Head of caudate nucleus (tissue), 42 donors: ENCODE measurements around the gene SMCP.

Experiments used
- DNase-seq, 42 donors: peaks; one replicate each; pipeline versions ENCODE4 v3.0.0 to v3.0.0-alpha.2; 2020 to 2021; ENCODE audit warnings: mixed read lengths in 7 of 42
- intact Hi-C: fragments of 100-400 bp; cut with DNase I; formaldehyde crosslinking; loops from one replicate; pipeline ENCODE4 v1.15.0; 2022

SMCP gene

GRCh38 chr1:152884506-152884905, 6.4 kb downstream of the SMCP start:
- DNase-seq, result no peak
- intact Hi-C loops, result no loop called here

- intact Hi-C loops, result no loop called here
- DNase-seq, result no peak
Measured at GRCh38 chr1:152884966-152885624, 7.0 kb downstream of the SMCP start.

GRCh38 chr1:152886085-152886484, 8.0 kb downstream of the SMCP start:
- no peak for DNase-seq
- intact Hi-C loops, result no loop called here

GRCh38 chr1:152886758-152887409, 8.8 kb downstream of the SMCP start:
- no peak for DNase-seq
- intact Hi-C loops, result no loop called here

GRCh38 chr1:152888126-152888525, 10.0 kb downstream of the SMCP start:
- no peak for DNase-seq
- intact Hi-C loops, result no loop called here

- intact Hi-C loops, result no loop called here
- DNase-seq, result no peak
Measured at GRCh38 chr1:152899027-152899426, 20.9 kb downstream of the SMCP start.

GRCh38 chr1:152899883-152900282, 21.8 kb downstream of the SMCP start:
- intact Hi-C loops, result no loop called here
- DNase-seq, result no peak

GRCh38 chr1:152901631-152902030, 23.5 kb downstream of the SMCP start:
- no peak for DNase-seq
- intact Hi-C loops, result no loop called here

GRCh38 chr1:152902636-152903035, 24.5 kb downstream of the SMCP start:
- intact Hi-C loops, result no loop called here
- DNase-seq, result no peak

- intact Hi-C loops, result no loop called here
- DNase-seq, result no peak
Measured at GRCh38 chr1:152904688-152905440, 26.7 kb downstream of the SMCP start.

GRCh38 chr1:152906023-152906565, 28.0 kb downstream of the SMCP start:
- no peak for DNase-seq
- intact Hi-C loops, result no loop called here

- DNase-seq, result no peak
- intact Hi-C loops, result no loop called here
Measured at GRCh38 chr1:152907686-152908601, 29.8 kb downstream of the SMCP start, which contains the start of gene IVL. Gene IVL, plus strand, starts transcription at chr1:152908546. Its CDS starts 1,252 bp downstream, at chr1:152909798.

GRCh38 chr1:152909206-152909605, 31.1 kb downstream of the SMCP start:
- intact Hi-C loops, result no loop called here
- DNase-seq, result no peak

GRCh38 chr1:152912471-152912870, 34.3 kb downstream of the SMCP start:
- no peak for DNase-seq
- intact Hi-C loops, result no loop called here

GRCh38 chr1:152912900-152913299, 34.8 kb downstream of the SMCP start:
- intact Hi-C loops, result no loop called here
- no peak for DNase-seq

GRCh38 chr1:152917794-152918193, 39.7 kb downstream of the SMCP start:
- intact Hi-C loops, result no loop called here
- DNase-seq, result peak in 5 of 42 donors; percentile 18 to 57 (median 43)

GRCh38 chr1:152919071-152919470, 40.9 kb downstream of the SMCP start:
- intact Hi-C loops, result no loop called here
- no peak for DNase-seq

- DNase-seq, result peak in 3 of 42 donors; percentile 14 to 41 (median 24)
- intact Hi-C loops, result no loop called here
Measured at GRCh38 chr1:152924191-152924590, 46.1 kb downstream of the SMCP start.

- no peak for DNase-seq
Measured at GRCh38 chr1:152926091-152926490, 48.0 kb downstream of the SMCP start.

More at GRCh38 chr1:152926091-152926490, 48.0 kb downstream of the SMCP start:
- intact Hi-C loops, result no loop called here
